ENCODE data around the gene PTPRO.

Gene PTPRO

DNA sequence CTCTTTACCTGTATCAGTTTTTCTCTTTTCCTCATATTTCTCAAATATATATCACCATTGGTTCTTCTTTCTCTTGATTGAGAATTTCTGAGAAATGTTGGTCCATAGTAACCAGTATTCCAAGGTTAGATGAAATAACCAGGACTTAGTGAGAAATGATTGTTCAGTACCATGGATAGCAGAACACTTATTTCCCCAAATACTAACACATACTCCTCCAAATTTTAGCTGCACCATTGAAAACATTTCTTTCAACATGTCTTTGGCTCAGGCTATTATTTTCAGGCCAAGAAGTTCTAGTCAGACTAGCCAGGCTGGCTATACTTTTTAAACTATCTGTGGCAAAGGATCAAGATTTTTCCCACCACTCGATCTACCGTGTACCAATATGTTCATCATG, 113.3 kb downstream of the PTPRO start:
- peaks cover 5% of the 10 kb centered on the region; the same call in 1 of the 2 replicates for H3K9me3 ChIP-seq (ENCODE audit: insufficient read depth, low read length)
- no peaks in the 10 kb centered on the region for H3K79me2 ChIP-seq (ENCODE audit: low read length)
- H3K27ac ChIP-seq (ENCODE audit: low read length): no peak overlapping the region
- H2AFZ ChIP-seq (ENCODE audit: low read depth, low read length): no peak overlapping the region
- TF ChIP-seq CTCF (IDR thresholded peaks at IDR 0.05; ENCODE audit: low read depth, low read length) (no peak), EZH2phosphoT487 (IDR thresholded peaks at IDR 0.05; ENCODE audit: low read depth) (no peak)
- no peak overlapping the region for H3K4me2 ChIP-seq (ENCODE audit: low read length)
- H3K4me1 ChIP-seq (ENCODE audit: low read length): no peaks in the 10 kb centered on the region
- H3K9ac ChIP-seq (ENCODE audit: low read length): no peak overlapping the region
- no peak overlapping the region for H3K4me3 ChIP-seq (ENCODE audit: low read length)
- H3K27me3 ChIP-seq (ENCODE audit: low read depth, low read length): no peaks in the 10 kb centered on the region; the same call in 1 of the 2 replicates
- no peaks in the 10 kb centered on the region for H3K36me3 ChIP-seq (replicated peaks; ENCODE audit: low read depth, low read length)
- H4K20me1 ChIP-seq (ENCODE audit: insufficient read depth, low read length): no peaks in the 10 kb centered on the region

DNA sequence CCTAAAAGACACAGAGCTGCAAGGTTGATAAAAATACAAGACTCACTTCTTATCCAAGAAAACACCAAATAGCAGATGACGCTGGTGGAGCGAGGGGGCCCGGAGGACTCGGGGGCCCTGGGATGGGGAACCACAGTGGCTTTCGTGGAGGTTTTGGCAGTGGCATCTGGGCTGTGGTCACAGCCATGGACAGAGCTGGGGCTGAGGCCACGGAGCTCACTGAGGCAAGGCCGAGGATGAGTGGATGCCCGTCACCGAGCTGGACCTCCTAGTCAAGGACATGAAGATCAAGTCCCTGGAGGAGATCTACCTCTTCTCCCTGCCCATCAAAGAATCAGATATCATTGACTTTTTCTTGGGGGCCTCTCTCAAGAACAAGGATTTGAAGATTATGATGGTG, 117.2 kb downstream of the PTPRO start:
- Histone ChIP-seq H3K4me3 (ENCODE audit: low read length) (no peak overlapping the region), H4K20me1 (ENCODE audit: insufficient read depth, low read length) (no peaks in the 10 kb centered on the region), H3K27ac (ENCODE audit: low read length) (no peak overlapping the region), H3K79me2 (ENCODE audit: low read length) (no peaks in the 10 kb centered on the region), H2AFZ (ENCODE audit: low read depth, low read length) (no peak overlapping the region), H3K9ac (ENCODE audit: low read length) (no peak overlapping the region), H3K4me2 (ENCODE audit: low read length) (no peak overlapping the region), H3K9me3 (ENCODE audit: insufficient read depth, low read length) (peaks cover 5% of the 10 kb centered on the region; the same call in 1 of the 2 replicates), H3K36me3 (replicated peaks; ENCODE audit: low read depth, low read length) (no peaks in the 10 kb centered on the region), H3K27me3 (ENCODE audit: low read depth, low read length) (no peaks in the 10 kb centered on the region; the same call in 1 of the 2 replicates), H3K4me1 (ENCODE audit: low read length) (no peaks in the 10 kb centered on the region)
- TF ChIP-seq CTCF (IDR thresholded peaks at IDR 0.05; ENCODE audit: low read depth, low read length): no peak
- TF ChIP-seq EZH2phosphoT487 (IDR thresholded peaks at IDR 0.05; ENCODE audit: low read depth): no peak

DNA sequence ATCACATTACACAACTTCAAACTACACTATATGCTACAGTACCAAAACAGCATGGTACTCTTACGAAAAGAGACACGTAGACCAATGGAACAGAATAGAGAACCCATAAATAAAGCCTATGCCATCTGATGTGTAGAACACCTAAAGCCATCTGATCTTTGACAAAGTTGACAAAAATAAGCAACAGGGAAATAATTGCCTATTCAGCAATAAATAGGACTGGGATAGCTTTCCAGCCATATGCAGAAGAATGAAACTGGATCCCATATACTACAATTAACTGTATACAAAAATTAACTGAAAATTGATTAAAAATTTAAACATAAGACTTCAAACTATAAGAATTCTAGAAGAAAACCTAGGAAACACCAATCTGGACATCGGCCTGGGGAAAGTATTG, 120.7 kb downstream of the PTPRO start:
- no peaks in the 10 kb centered on the region for H3K27me3 ChIP-seq (ENCODE audit: low read depth, low read length)
- TF ChIP-seq EZH2phosphoT487 (IDR thresholded peaks at IDR 0.05; ENCODE audit: low read depth) (no peak), CTCF (IDR thresholded peaks at IDR 0.05; ENCODE audit: low read depth, low read length) (no peak)
- peaks cover 3% of the 10 kb centered on the region for H3K4me1 ChIP-seq (ENCODE audit: low read length)
- no peak overlapping the region for H3K4me2 ChIP-seq (ENCODE audit: low read length)
- no peaks in the 10 kb centered on the region for H3K79me2 ChIP-seq (ENCODE audit: low read length)
- no peak overlapping the region for H2AFZ ChIP-seq (ENCODE audit: low read depth, low read length)
- H3K9ac ChIP-seq (ENCODE audit: low read length): no peak overlapping the region
- H3K36me3 ChIP-seq (replicated peaks; ENCODE audit: low read depth, low read length): no peaks in the 10 kb centered on the region
- H3K4me3 ChIP-seq (ENCODE audit: low read length): no peak overlapping the region
- H4K20me1 ChIP-seq (ENCODE audit: insufficient read depth, low read length): no peaks in the 10 kb centered on the region
- H3K27ac ChIP-seq (ENCODE audit: low read length): no peak overlapping the region
- peaks cover 5% of the 10 kb centered on the region; the same call in 1 of the 2 replicates for H3K9me3 ChIP-seq (ENCODE audit: insufficient read depth, low read length)

DNA sequence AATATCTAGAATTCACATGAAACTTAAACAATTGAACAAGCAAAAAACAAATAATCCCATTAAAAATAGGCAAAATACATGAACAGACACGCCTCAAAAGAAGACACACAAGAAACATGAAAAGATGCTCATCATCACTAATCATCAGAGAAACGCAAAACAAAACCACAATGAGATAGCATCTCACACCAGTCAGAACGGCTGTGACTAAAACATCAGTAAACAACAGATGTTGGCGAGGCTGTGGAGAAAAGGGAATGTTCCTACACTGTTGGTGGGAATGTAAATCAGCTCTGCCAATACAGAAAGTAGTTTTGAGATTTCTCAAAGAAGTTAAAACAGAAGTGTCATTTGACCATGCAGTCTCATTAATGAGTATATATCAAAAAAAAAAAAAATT, 121.3 kb downstream of the PTPRO start:
- peaks cover 9% of the 10 kb centered on the region for H3K4me1 ChIP-seq (ENCODE audit: low read length)
- no peak overlapping the region for H3K4me3 ChIP-seq (ENCODE audit: low read length)
- no peak for TF ChIP-seq CTCF (IDR thresholded peaks at IDR 0.05; ENCODE audit: low read depth, low read length)
- no peak for TF ChIP-seq EZH2phosphoT487 (IDR thresholded peaks at IDR 0.05; ENCODE audit: low read depth)
- 0 out of 2 replicates have a peak, but pooled peaks cover under 1% of the 10 kb centered on the region for H3K9me3 ChIP-seq (ENCODE audit: insufficient read depth, low read length)
- no peaks in the 10 kb centered on the region for H3K79me2 ChIP-seq (ENCODE audit: low read length)
- no peaks in the 10 kb centered on the region for H3K36me3 ChIP-seq (replicated peaks; ENCODE audit: low read depth, low read length)
- H3K9ac ChIP-seq (ENCODE audit: low read length): no peak overlapping the region
- no peaks in the 10 kb centered on the region for H3K27me3 ChIP-seq (ENCODE audit: low read depth, low read length)
- H4K20me1 ChIP-seq (ENCODE audit: insufficient read depth, low read length): no peaks in the 10 kb centered on the region
- H3K27ac ChIP-seq (ENCODE audit: low read length): no peak overlapping the region
- no peak overlapping the region for H2AFZ ChIP-seq (ENCODE audit: low read depth, low read length)
- H3K4me2 ChIP-seq (ENCODE audit: low read length): no peak overlapping the region
